Measurements from ENCODE around the gene LRRC23. TPM values are rescaled to one million over a fixed set of nuclear protein-coding genes. Genes with fewer than 3 reads are reported as not detected.

Gene LRRC23
- total and polyA plus RNA-seq, 2 of the 4 experiments (the other 2 are of a cell fraction): 11.1 to 11.4 TPM

DNA sequence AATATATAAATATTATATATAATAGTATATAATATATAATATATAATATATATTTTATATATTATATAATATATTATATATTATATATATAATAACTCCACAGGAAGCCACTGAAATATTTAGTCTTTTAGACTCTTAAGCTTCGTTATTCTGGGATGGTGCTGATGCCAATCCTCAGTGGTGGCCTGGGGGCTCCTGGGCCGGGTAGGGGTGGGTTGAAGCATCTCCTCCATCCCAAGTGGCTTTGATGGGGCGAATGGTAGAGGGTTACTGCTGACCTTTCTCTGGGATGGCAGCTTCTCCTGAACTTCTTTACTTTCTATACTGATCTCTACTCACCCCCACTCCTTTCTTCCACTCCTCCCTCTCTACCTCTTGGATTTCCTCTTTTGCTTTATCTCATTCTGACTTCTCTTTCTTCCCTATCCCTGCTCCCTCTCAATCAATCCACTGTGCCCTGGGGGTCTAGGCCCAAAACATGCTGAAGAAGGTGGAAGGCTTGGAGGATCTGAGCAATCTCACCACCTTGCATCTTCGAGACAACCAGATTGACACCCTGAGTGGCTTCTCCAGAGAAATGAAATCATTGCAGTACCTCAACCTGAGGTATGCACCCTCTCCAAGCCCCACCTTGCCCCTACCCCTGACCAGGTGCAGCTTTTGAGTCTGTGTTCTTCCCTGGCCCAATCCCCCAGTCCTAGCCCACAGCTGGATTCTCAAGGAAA is 5.0 kb downstream of the LRRC23 start:
- TF ChIP-seq CHD1 (IDR thresholded peaks at IDR 0.05; ENCODE audit: low read depth, low read length) (no peak), POLR2A (IDR thresholded peaks at IDR 0.05; ENCODE audit: low read depth, low read length) (no peak)
- no peak overlapping the region for H3K9ac ChIP-seq (ENCODE audit: low read depth, low read length)
- no peak overlapping the region for H3K27ac ChIP-seq (ENCODE audit: insufficient read depth, low read length)
- ChIA-PET POLR2A (ENCODE audit: unreplicated experiment) (no interaction called here), CTCF (interaction anchor here (1.8 kb wide), 1 partner anchor 19 kb away, joined by 5 read pairs; no protein-coding TSS in a partner anchor)
- H2BK120ac ChIP-seq (ENCODE audit: low read depth, low read length): no peak overlapping the region
- no peaks in the 10 kb centered on the region for H3K27me3 ChIP-seq (ENCODE audit: control insufficient read depth, insufficient read depth, low read length)
- no peak overlapping the region for H2AK5ac ChIP-seq (ENCODE audit: low read depth, low read length)
- H3K79me1 ChIP-seq (ENCODE audit: low read depth in 1 of 2, low read length in 2 of 2): peaks cover 3 to 6% of the 10 kb centered on the region in 2 experiments; a peak in 2 of 4 replicates
- no peaks in the 10 kb centered on the region for H3K9me3 ChIP-seq (ENCODE audit: control insufficient read depth, insufficient read depth, low read length)
- H4K8ac ChIP-seq (ENCODE audit: low read depth in 2 of 2, low read length in 2 of 2): no peak overlapping the region
- H3K14ac ChIP-seq (replicated peaks; ENCODE audit: low read depth, low read length): no peak overlapping the region
- intact Hi-C loops (cut with micrococcal nuclease) (no loop called here), dilution Hi-C loops (cut with HindIII; ENCODE audit: low sequenced_read_pairs, unreplicated experiment) (no loop called here), in situ Hi-C loops (cut with MboI; ENCODE audit: low sequenced_read_pairs) (no loop called here)
- no peak overlapping the region for H2AFZ ChIP-seq (replicated peaks; ENCODE audit: low read length, poor library complexity)
- no peaks in the 10 kb centered on the region; the same call in 1 of the 2 replicates for H3K36me3 ChIP-seq (ENCODE audit: control insufficient read depth, insufficient read depth, low read length)
- H3K4me2 ChIP-seq (ENCODE audit: low read depth, low read length): no peak overlapping the region
- peaks cover 10% of the 10 kb centered on the region for H3K4me1 ChIP-seq (ENCODE audit: control insufficient read depth, insufficient read depth, low read length)
- DNase-seq: no peak
- no peak overlapping the region for H3K56ac ChIP-seq (ENCODE audit: extremely low read depth, insufficient read depth, low read length)
- H2BK20ac ChIP-seq (ENCODE audit: low read depth, low read length): no peak overlapping the region
- no peak overlapping the region for H3K18ac ChIP-seq (ENCODE audit: low read depth, low read length)
- H3K4ac ChIP-seq (ENCODE audit: low read depth, low read length): no peak overlapping the region
- 100% methylated on average over 1 of the region's 4 CpGs; no CpG with 5 or more reads in 1 of the 2 experiments for WGBS, 2 experiments (ENCODE audit: extremely low coverage in 2 of 2, insufficient read length in 1 of 2)
- H3K4me3 ChIP-seq (ENCODE audit: insufficient read depth, low read depth, low read length): no peak overlapping the region
- no peak overlapping the region for H4K5ac ChIP-seq (ENCODE audit: low read depth, low read length)
- no peak overlapping the region for H2AK9ac ChIP-seq (replicated peaks; ENCODE audit: low read depth, low read length, poor library complexity)
- H4K20me1 ChIP-seq (ENCODE audit: insufficient read depth, low read length): no peaks in the 10 kb centered on the region
- H2BK5ac ChIP-seq (ENCODE audit: low read depth, low read length, poor library complexity, severe bottlenecking): no peak overlapping the region
- no peak overlapping the region for H2BK15ac ChIP-seq (ENCODE audit: low read depth, low read length)
- no peak overlapping the region for H3K23ac ChIP-seq (ENCODE audit: low read depth, low read length)
- no peak overlapping the region for H4K91ac ChIP-seq (ENCODE audit: insufficient read depth, low read depth, low read length)
- BruUV-seq (replicated peaks): no TSS peak
- ATAC-seq (ENCODE audit: low read depth): no peak
- peaks cover 4% of the 10 kb centered on the region; the same call in 1 of the 2 replicates for H3K9me1 ChIP-seq (ENCODE audit: insufficient read depth, low read length)
